ENCODE results near the gene STAC3. TPM values are rescaled to one million over a fixed set of nuclear protein-coding genes. Genes with fewer than 3 reads are reported as not detected.

STAC3 gene
- total RNA-seq, 2 donors from 2014 or later = 5.9 to 6.8 TPM

- H3K27ac ChIP-seq (ENCODE audit: low read depth, low read length) = peak overlapping the region; percentile 25
- Mint-ChIP-seq H3K36me3 (ENCODE audit: low read depth) (peaks cover 41% of the 10 kb centered on the region), H3K27ac (peak overlapping the region; percentile 57), H3K4me1 (peaks cover 30% of the 10 kb centered on the region), H3K4me3 (no peak overlapping the region), H3K27me3 (ENCODE audit: insufficient read depth) (no peaks in the 10 kb centered on the region), H3K9me3 (no peaks in the 10 kb centered on the region)
- H3K9ac ChIP-seq (ENCODE audit: extremely low read depth, low read length, poor library complexity, severe bottlenecking) = no peak overlapping the region
- no peaks in the 10 kb centered on the region for H3K27me3 ChIP-seq (ENCODE audit: control insufficient read depth, insufficient read depth, low read length, poor library complexity, severe bottlenecking)
- peak overlapping the region; percentile 36 for H3K4me3 ChIP-seq (ENCODE audit: low read length)
- no peak for DNase-seq
- H3K36me3 ChIP-seq (ENCODE audit: control insufficient read depth, insufficient read depth, low read length) = peaks cover 42% of the 10 kb centered on the region
- no peaks in the 10 kb centered on the region for H3K9me3 ChIP-seq (ENCODE audit: control insufficient read depth, low read length)
- H3K4me1 ChIP-seq (ENCODE audit: control insufficient read depth, insufficient read depth, low read length) = peaks cover 21% of the 10 kb centered on the region
- no peak for TF ChIP-seq CTCF (conservative IDR thresholded peaks at IDR 0.05)
- 72% methylated on average over 3 of the region's 3 CpGs; no CpG with 5 or more reads in 1 of the 2 experiments for WGBS, 2 experiments (ENCODE audit: insufficient coverage in 1 of 2, insufficient read length in 1 of 2)
Observed at GRCh38 chr12:57262126-57262822, 11.3 kb upstream of the STAC3 start.

DNA sequence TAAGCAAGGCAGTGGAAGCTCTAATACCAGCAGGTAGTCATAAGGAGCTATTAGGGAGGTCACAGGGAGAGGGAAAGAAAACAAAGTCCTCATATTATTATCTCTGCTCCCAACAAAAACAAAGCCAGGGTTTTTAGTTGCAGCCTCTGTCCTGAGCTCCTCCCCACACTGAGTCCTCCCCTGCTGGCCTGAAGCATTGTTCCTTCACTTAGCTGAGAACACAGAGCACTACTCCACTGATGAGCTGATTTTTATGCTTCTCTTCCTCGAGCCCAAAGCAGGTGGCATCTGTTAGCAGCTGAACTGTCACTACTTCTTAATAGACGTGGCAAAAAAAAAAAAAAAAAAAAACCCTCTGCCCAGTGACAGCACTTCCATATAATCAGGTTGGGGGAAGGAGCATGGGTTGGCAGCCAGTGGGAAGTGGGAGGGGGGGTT is 10.5 kb upstream of the STAC3 start:
- Histone ChIP-seq H3K9me3 (ENCODE audit: control insufficient read depth, low read length) (no peaks in the 10 kb centered on the region), H3K4me1 (ENCODE audit: control insufficient read depth, insufficient read depth, low read length) (peaks cover 21% of the 10 kb centered on the region), H3K4me3 (ENCODE audit: low read length) (peak overlapping the region; percentile 47), H3K36me3 (ENCODE audit: control insufficient read depth, insufficient read depth, low read length) (peaks cover 40% of the 10 kb centered on the region), H3K27me3 (ENCODE audit: control insufficient read depth, insufficient read depth, low read length, poor library complexity, severe bottlenecking) (no peaks in the 10 kb centered on the region), H3K9ac (ENCODE audit: extremely low read depth, low read length, poor library complexity, severe bottlenecking) (no peak overlapping the region), H3K27ac (ENCODE audit: low read depth, low read length) (peak overlapping the region; percentile 58)
- whole genome bisulfite sequencing, 2 experiments (ENCODE audit: insufficient coverage in 1 of 2, insufficient read length in 1 of 2) = 18% methylated on average over 1 of the region's 2 CpGs; no CpG with 5 or more reads in 1 of the 2 experiments
- peaks cover 30% of the 10 kb centered on the region for H3K4me1 Mint-ChIP-seq
- no peaks in the 10 kb centered on the region for H3K27me3 Mint-ChIP-seq (ENCODE audit: insufficient read depth)
- DNase-seq = peak; percentile 82
- TF ChIP-seq CTCF (conservative IDR thresholded peaks at IDR 0.05) = no peak
- H3K4me3 Mint-ChIP-seq = peak overlapping the region; percentile 20
- peak overlapping the region; percentile 57 for H3K27ac Mint-ChIP-seq
- H3K9me3 Mint-ChIP-seq = no peaks in the 10 kb centered on the region
- H3K36me3 Mint-ChIP-seq (ENCODE audit: low read depth) = peaks cover 39% of the 10 kb centered on the region

- no peak for DNase-seq
- no peaks in the 10 kb centered on the region for H3K27me3 ChIP-seq (ENCODE audit: control insufficient read depth, insufficient read depth, low read length, poor library complexity, severe bottlenecking)
- H3K36me3 ChIP-seq (ENCODE audit: control insufficient read depth, insufficient read depth, low read length) = peaks cover 50% of the 10 kb centered on the region
- no peak overlapping the region for H3K4me3 Mint-ChIP-seq
- H3K9me3 Mint-ChIP-seq = no peaks in the 10 kb centered on the region
- peak overlapping the region; percentile 9 for H3K27ac Mint-ChIP-seq
- H3K36me3 Mint-ChIP-seq (ENCODE audit: low read depth) = peaks cover 46% of the 10 kb centered on the region
- peaks cover 21% of the 10 kb centered on the region for H3K4me1 ChIP-seq (ENCODE audit: control insufficient read depth, insufficient read depth, low read length)
- TF ChIP-seq CTCF (conservative IDR thresholded peaks at IDR 0.05) = no peak
- H3K27me3 Mint-ChIP-seq (ENCODE audit: insufficient read depth) = no peaks in the 10 kb centered on the region
- no peak overlapping the region for H3K9ac ChIP-seq (ENCODE audit: extremely low read depth, low read length, poor library complexity, severe bottlenecking)
- H3K27ac ChIP-seq (ENCODE audit: low read depth, low read length) = no peak overlapping the region
- H3K4me1 Mint-ChIP-seq = peaks cover 30% of the 10 kb centered on the region
- H3K4me3 ChIP-seq (ENCODE audit: low read length) = no peak overlapping the region
- no peaks in the 10 kb centered on the region for H3K9me3 ChIP-seq (ENCODE audit: control insufficient read depth, low read length)
- WGBS, 2 experiments (ENCODE audit: insufficient coverage in 1 of 2, insufficient read length in 1 of 2) = 63 to 88% methylated on average over 1 to 4 of the region's 4 CpGs
Observed at GRCh38 chr12:57260366-57260765, 9.4 kb upstream of the STAC3 start.
